ENCODE results near the gene HTD2.
"Not testable (repeated sequence)": the region's sequence is repeated elsewhere in the genome, so short reads cannot be mapped to it uniquely, and the experiment has no call there.

HTD2 gene

GRCh38 chr3:58305882-58306711, at the start of gene HTD2, which contains the start of gene RPP14:
Gene HTD2, plus strand, starts transcription at chr3:58306520. Its CDS starts 11,094 bp downstream, at chr3:58317614.
Gene RPP14, plus strand, starts transcription at chr3:58306245. Its CDS starts 4,085 bp downstream, at chr3:58310330.
- DNase-seq: peak; percentile 71 to 100 (median 95)

GRCh38 chr3:58258392-58259055, 47.8 kb upstream of the HTD2 start:
- DNase-seq: no peak

- DNase-seq: peak in 18 of 56 donors; percentile 8 to 66 (median 42)
These were observed 46.0 kb upstream of the HTD2 start for GRCh38 chr3:58260261-58260731.

GRCh38 chr3:58260733-58261132, 45.6 kb upstream of the HTD2 start:
- peak in 3 of 56 donors; percentile 17 to 61 (median 54) for DNase-seq

GRCh38 chr3:58261954-58262666, 44.2 kb upstream of the HTD2 start:
- no peak for DNase-seq

- DNase-seq: peak in 2 of 56 donors; percentile 4 to 45
These were observed 39.7 kb upstream of the HTD2 start for GRCh38 chr3:58266577-58266976.

- DNase-seq: not testable (repeated sequence)
These were observed 38.8 kb upstream of the HTD2 start for GRCh38 chr3:58267543-58267942.

GRCh38 chr3:58269356-58269755, 37.0 kb upstream of the HTD2 start:
- no peak for DNase-seq

- DNase-seq: no peak
These were observed 35.8 kb upstream of the HTD2 start for GRCh38 chr3:58270485-58270884.

GRCh38 chr3:58271901-58272501, 34.3 kb upstream of the HTD2 start:
- DNase-seq: no peak

- DNase-seq: no peak
These were observed 33.4 kb upstream of the HTD2 start for GRCh38 chr3:58272891-58273290.

GRCh38 chr3:58273362-58273761, 33.0 kb upstream of the HTD2 start:
- not testable (repeated sequence) for DNase-seq

- DNase-seq: no peak
These were observed 32.2 kb upstream of the HTD2 start for GRCh38 chr3:58274027-58274614.

- DNase-seq: no peak
These were observed 25.3 kb upstream of the HTD2 start for GRCh38 chr3:58281069-58281468.

GRCh38 chr3:58285334-58285733, 21.0 kb upstream of the HTD2 start:
- DNase-seq: no peak

- DNase-seq: peak in 38 of 56 donors; percentile 14 to 85 (median 48)
These were observed 19.0 kb upstream of the HTD2 start for GRCh38 chr3:58287354-58287753.

- peak in 11 of 56 donors; percentile 7 to 45 (median 22) for DNase-seq
These were observed 18.1 kb upstream of the HTD2 start for GRCh38 chr3:58288011-58288728.

GRCh38 chr3:58288964-58289613, 17.2 kb upstream of the HTD2 start:
- not testable (repeated sequence) for DNase-seq

- not testable (repeated sequence) for DNase-seq
These were observed 15.9 kb upstream of the HTD2 start for GRCh38 chr3:58290446-58290845.

Data from amygdala (tissue), 56 donors.